Prostate gland (tissue), 2 donors: ENCODE data around the gene TBCK.

Experiments
- POLR2A ChIP-seq: fragments of 450-650 bp; IDR thresholded peaks from one replicate; pipeline ENCODE4 v1.6.1; 2016; ENCODE audit warnings: antibody characterized with exemption, mild to moderate bottlenecking
- POLR2AphosphoS5 ChIP-seq: sonication (generic); formaldehyde crosslinking; IDR thresholded peaks from one replicate; pipeline ENCODE4 v1.6.1; 2017; ENCODE audit warnings: antibody characterized with exemption
- TF ChIP-seq, protein P1 (sequence below), 4 experiments: fragments of 200-600 bp in 2 of 4; fragments of 450-650 bp in 2 of 4; sonication (generic) in 2 of 4; IDR thresholded peaks; 1 replicate in 3 of 4; 2 replicates in 1 of 4; pipeline ENCODE4 v1.5.1; 2016 to 2019; ENCODE audit warnings: antibody characterized with exemption in 4 of 4, mild to moderate bottlenecking in 2 of 4, moderate library complexity in 2 of 4

DNA sequence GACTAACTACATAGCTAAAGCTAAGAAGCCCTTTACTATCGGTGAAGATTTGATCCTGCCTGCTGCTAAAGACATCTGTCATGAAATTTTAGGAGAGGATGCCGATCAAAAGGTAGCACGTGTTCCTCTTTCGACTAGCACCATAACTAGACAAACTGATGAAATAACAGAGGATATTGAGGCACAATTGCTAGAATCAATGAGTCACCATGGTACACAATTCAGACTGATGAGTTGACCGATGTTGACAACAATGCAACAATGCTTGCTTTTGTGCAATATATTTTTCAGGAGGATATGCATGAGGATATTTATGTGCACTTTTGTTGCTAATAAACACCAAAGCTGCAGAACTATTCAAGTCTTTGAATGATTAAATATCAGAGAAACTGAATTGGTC is 24.3 kb downstream of the TBCK start:
- TF ChIP-seq, protein P1, sequence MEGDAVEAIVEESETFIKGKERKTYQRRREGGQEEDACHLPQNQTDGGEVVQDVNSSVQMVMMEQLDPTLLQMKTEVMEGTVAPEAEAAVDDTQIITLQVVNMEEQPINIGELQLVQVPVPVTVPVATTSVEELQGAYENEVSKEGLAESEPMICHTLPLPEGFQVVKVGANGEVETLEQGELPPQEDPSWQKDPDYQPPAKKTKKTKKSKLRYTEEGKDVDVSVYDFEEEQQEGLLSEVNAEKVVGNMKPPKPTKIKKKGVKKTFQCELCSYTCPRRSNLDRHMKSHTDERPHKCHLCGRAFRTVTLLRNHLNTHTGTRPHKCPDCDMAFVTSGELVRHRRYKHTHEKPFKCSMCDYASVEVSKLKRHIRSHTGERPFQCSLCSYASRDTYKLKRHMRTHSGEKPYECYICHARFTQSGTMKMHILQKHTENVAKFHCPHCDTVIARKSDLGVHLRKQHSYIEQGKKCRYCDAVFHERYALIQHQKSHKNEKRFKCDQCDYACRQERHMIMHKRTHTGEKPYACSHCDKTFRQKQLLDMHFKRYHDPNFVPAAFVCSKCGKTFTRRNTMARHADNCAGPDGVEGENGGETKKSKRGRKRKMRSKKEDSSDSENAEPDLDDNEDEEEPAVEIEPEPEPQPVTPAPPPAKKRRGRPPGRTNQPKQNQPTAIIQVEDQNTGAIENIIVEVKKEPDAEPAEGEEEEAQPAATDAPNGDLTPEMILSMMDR (IDR thresholded peaks at IDR 0.05), result no peak
- no peak for TF ChIP-seq POLR2A
- no peak for TF ChIP-seq POLR2AphosphoS5
